Adrenal gland (tissue), 12 donors: ENCODE results near the gene HCRTR1. TPM values are rescaled to one million over a fixed set of nuclear protein-coding genes. Genes with fewer than 3 reads are reported as not detected.

Experiments used
- DNase-seq, 7 donors: peaks; one replicate each; pipeline ENCODE4 v3.0.0-alpha.2; 2019 to 2020
- H3K27ac ChIP-seq, 5 donors: fragments of 200-600 bp; sonication (generic) in 4 of 5; 1 replicate in 3 of 5; 2 replicates in 2 of 5; pipeline versions ENCODE4 v1.5.1 to v1.8.0; 2016 to 2020; ENCODE audit warnings: mild to moderate bottlenecking in 1 of 5
- H3K27me3 ChIP-seq: fragments of 200-600 bp; 2 replicates; pipeline ENCODE4 v1.8.0; 2021
- H3K36me3 ChIP-seq, 2 donors: fragments of 200-600 bp; replicated peaks in 1 of 2; 1 replicate in 1 of 2; 2 replicates in 1 of 2; pipeline versions ENCODE4 v1.5.1 to v1.8.0; 2018 to 2022
- H3K4me1 ChIP-seq, 2 donors: fragments of 200-600 bp; replicated peaks in 1 of 2; 1 replicate in 1 of 2; 2 replicates in 1 of 2; pipeline versions ENCODE4 v1.5.1 to v1.8.0; 2018 to 2021
- H3K4me3 ChIP-seq, 4 donors: fragments of 200-600 bp; sonication (generic) in 3 of 4; one replicate each; pipeline ENCODE4 v1.5.1; 2016 to 2018
- H3K9me3 ChIP-seq, 3 donors: fragments of 200-600 bp; sonication (generic) in 1 of 3; replicated peaks in 1 of 3; 1 replicate in 2 of 3; 2 replicates in 1 of 3; pipeline versions ENCODE4 v1.5.1 to v1.8.0; 2016 to 2021
- POLR2A ChIP-seq, 2 donors: fragments of 450-650 bp; IDR thresholded peaks; one replicate each; pipeline ENCODE4 v1.6.1; 2017; ENCODE audit warnings: antibody characterized with exemption in 2 of 2, mild to moderate bottlenecking in 2 of 2, moderate library complexity in 1 of 2
- WGBS, 4 donors: extraction: QIAGEN DNeasy Blood & Tissue Kit in 2 of 4; methylation state at CpG; one replicate each; pipeline versions ENCODE4 v1.1.5 to v1.1.7; 2013 to 2017; 5-methylcytosine and 5-hydroxymethylcytosine counted together
- intact Hi-C, 2 donors: fragments of 100-400 bp; cut with DNase I; formaldehyde crosslinking; loops; one replicate each; pipeline versions ENCODE4 v1.14.1 to v1.15.0; 2022 to 2023
- polyA plus RNA-seq, 3 donors: library from polyadenylated mRNA; stranded (reverse); fragments of 200-250 nt in 2 of 3; fragments of 350-450 nt in 1 of 3; fragmentation: Illumina TruSeq in 1 of 3; extraction: RNeasy Lipid Tissue Mini Kit (QIAGEN cat#74804) in 1 of 3; gene quantifications; one replicate each; pipeline ENCODE4 v1.2.3, GENCODE V29; 2013 to 2014
- total RNA-seq, 9 donors: library from RNA; depleted of rRNA in 4 of 9; stranded (reverse); fragments of >200 nt in 4 of 9; fragments of 120-200 nt in 1 of 9; fragmentation: NEBNext Ultra II Directional in 1 of 9; extraction: Animal tissue kit (Norgen Biotek cat#: 25700) in 1 of 9; gene quantifications; one replicate each; pipeline versions ENCODE4 v1.1.0 to v1.2.4, GENCODE V29; 2013 to 2023
- TF ChIP-seq, protein P1 (sequence below), 6 experiments: fragments of 450-650 bp in 4 of 6; fragments of 200-600 bp in 2 of 6; sonication (generic) in 1 of 6; IDR thresholded peaks; 1 replicate in 5 of 6; 2 replicates in 1 of 6; pipeline versions ENCODE4 v1.5.1 to v1.8.0; 2016 to 2021; ENCODE audit warnings: antibody characterized with exemption in 6 of 6, mild to moderate bottlenecking in 2 of 6, moderate library complexity in 1 of 6
- donor health status: healthy with polysubstance abuse.
- donor health status: Bipolar disorder and iron deficiency.
- donor health status: DM: yes; HTN: yes; CAD: no.
- donor health status: DM: no; HTN: no; CAD: no.
- donor health status: DM: no; HTN: no; CAD: no.
- donor health status: DM: yes; HTN: yes; CAD: no.

HCRTR1 gene
- total and polyA plus RNA-seq, 12 donors = 0.11 to 3.5 (median 0.98) TPM; not detected in 5

DNA sequence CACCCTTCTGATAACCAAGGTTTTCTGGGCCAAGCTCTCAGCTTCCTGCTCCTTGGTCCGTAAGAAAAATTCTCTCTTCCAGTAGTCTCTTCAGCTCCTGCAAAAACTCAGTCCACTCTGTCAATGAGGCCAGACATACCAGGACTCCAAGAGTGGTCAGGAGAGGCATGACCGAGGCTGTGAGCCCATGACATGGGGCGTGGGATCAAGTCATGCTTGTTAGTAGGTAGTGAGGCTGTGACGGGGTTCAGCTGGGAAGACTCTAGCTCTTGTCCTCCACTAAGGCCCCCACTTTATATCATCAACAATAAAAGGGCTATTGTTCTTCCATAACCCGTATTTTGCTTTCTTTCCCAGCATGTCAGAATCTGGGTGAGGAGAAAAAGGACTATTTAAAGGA is 10.1 kb upstream of the HCRTR1 start:
- WGBS, 4 donors = 79 to 89% (median 85%) methylated on average over 5 of the region's 5 CpGs
- intact Hi-C loops = no loop called here
- no peak for DNase-seq

DNA sequence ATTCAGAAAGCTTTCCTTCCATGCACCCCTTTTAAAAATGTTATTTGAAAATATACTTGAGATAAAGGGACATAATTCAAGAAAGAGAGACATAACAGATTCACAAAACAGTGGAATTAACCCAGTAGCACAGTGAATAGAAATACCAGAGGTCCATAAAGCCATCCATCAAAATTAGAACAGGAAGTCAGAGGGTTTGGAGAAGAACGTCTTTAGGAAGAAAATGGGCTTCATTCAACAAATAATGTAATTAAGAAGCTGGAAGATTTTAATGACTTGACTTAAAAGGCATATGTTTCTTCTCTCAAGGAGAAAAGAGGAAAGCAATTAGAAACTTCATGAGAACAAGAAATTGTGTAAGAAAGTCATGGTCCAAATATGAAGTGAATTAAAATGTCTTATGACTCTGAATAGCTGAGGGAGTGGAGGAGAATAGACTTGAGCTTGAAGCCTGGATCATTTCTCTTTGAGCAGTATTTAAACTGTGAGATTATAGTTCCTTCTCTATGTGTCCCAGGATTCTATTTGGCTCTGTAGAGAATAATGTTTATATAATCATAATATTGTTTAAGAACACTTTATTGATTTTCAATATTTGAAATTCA is 7.9 kb upstream of the HCRTR1 start:
- H3K27me3 ChIP-seq = no peaks in the 10 kb centered on the region

More for the DNA sequence above, 10.1 kb upstream of the HCRTR1 start:
- no peak overlapping the region for H3K27ac ChIP-seq
- TF ChIP-seq, protein P1, sequence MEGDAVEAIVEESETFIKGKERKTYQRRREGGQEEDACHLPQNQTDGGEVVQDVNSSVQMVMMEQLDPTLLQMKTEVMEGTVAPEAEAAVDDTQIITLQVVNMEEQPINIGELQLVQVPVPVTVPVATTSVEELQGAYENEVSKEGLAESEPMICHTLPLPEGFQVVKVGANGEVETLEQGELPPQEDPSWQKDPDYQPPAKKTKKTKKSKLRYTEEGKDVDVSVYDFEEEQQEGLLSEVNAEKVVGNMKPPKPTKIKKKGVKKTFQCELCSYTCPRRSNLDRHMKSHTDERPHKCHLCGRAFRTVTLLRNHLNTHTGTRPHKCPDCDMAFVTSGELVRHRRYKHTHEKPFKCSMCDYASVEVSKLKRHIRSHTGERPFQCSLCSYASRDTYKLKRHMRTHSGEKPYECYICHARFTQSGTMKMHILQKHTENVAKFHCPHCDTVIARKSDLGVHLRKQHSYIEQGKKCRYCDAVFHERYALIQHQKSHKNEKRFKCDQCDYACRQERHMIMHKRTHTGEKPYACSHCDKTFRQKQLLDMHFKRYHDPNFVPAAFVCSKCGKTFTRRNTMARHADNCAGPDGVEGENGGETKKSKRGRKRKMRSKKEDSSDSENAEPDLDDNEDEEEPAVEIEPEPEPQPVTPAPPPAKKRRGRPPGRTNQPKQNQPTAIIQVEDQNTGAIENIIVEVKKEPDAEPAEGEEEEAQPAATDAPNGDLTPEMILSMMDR (IDR thresholded peaks at IDR 0.05) = no peak
- TF ChIP-seq POLR2A (IDR thresholded peaks at IDR 0.05) = no peak
- H3K9me3 ChIP-seq = no peaks in the 10 kb centered on the region
- no peaks in the 10 kb centered on the region for H3K27me3 ChIP-seq
- H3K4me3 ChIP-seq = no peak overlapping the region
- no peaks in the 10 kb centered on the region for H3K36me3 ChIP-seq
- no peaks in the 10 kb centered on the region for H3K4me1 ChIP-seq

DNA sequence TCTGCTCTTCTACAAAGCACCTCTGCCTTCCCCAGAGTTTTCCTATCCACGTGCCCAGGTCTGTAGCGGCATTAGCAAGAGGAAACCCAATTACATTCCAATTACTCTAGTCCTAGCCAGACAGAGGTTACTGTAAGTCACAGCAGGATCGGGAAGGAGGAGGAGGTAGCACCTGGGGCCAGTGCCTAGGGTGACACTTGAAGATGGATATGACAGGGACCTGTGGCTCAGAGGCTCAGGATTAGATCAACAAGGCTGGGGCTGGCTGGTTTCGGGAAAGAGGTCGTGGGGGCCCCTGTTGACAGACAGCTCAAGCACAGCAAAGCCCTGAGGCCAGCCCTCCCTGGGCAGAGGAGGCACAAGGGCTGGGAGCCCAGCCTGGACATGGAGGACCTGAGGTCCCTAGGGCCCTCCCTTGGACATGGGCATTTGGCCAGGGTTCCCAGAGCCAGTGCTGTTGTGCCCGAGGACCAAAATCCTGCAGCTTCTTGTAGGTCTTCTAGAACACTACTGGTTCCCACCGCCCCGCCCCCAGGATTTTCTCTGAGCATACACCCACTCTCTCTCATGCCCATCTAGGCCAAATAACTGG is 3.0 kb upstream of the HCRTR1 start:
- DNase-seq = peak in 1 of 7 donors; percentile 11
- no peak for TF ChIP-seq POLR2A (IDR thresholded peaks at IDR 0.05)
- TF ChIP-seq, protein P1 (IDR thresholded peaks at IDR 0.05) = no peak
- peaks cover 8% of the 10 kb centered on the region for H3K27me3 ChIP-seq
- 85 to 92% (median 90%) methylated on average over 7 to 8 of the region's 8 CpGs for WGBS, 4 donors
- intact Hi-C loops = no loop called here
- no peak overlapping the region for H3K27ac ChIP-seq
- no peaks in the 10 kb centered on the region for H3K9me3 ChIP-seq
- H3K36me3 ChIP-seq = no peaks in the 10 kb centered on the region
- no peak overlapping the region for H3K4me3 ChIP-seq
- peaks cover 8 to 13% of the 10 kb centered on the region in 2 donors for H3K4me1 ChIP-seq

More for the DNA sequence above, 7.9 kb upstream of the HCRTR1 start:
- H3K9me3 ChIP-seq = no peaks in the 10 kb centered on the region
- intact Hi-C loops = no loop called here
- H3K36me3 ChIP-seq = no peaks in the 10 kb centered on the region
- no peak overlapping the region for H3K27ac ChIP-seq
- TF ChIP-seq, protein P1 (IDR thresholded peaks at IDR 0.05) = no peak
- no peak for TF ChIP-seq POLR2A (IDR thresholded peaks at IDR 0.05)
- no peak overlapping the region for H3K4me3 ChIP-seq
- no peak for DNase-seq
- 11 to 33% (median 20%) methylated on average over 1 of the region's 1 CpG for WGBS, 4 donors
- no peaks in the 10 kb centered on the region for H3K4me1 ChIP-seq

DNA sequence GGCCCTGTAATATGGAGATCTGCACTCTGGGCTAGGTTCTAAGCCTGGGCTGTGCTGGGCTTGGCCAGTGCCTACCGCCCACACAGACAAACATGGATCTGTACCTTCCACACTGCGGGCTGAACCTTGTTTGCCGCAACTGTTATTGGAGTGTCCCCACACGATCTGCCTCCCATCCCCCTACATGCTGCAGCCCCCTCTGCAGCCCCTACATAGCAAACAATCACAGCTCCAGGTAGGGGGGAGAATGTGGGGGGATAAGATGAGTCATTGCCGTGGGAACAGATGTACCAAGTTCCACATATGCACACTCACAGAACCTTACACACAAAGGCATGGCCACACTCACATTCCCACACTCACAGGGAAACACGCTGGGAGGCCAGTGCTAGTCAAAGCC is 2.1 kb upstream of the HCRTR1 start:
- peaks cover 8 to 13% of the 10 kb centered on the region in 2 donors for H3K4me1 ChIP-seq
- no peak overlapping the region for H3K27ac ChIP-seq
- H3K4me3 ChIP-seq = no peak overlapping the region
- TF ChIP-seq, protein P1 (IDR thresholded peaks at IDR 0.05) = no peak
- TF ChIP-seq POLR2A (IDR thresholded peaks at IDR 0.05) = no peak
- H3K36me3 ChIP-seq = no peaks in the 10 kb centered on the region
- H3K27me3 ChIP-seq = peaks cover 8% of the 10 kb centered on the region
- intact Hi-C loops = no loop called here
- H3K9me3 ChIP-seq = no peaks in the 10 kb centered on the region
- DNase-seq = peak in 1 of 7 donors; percentile 5
- WGBS, 4 donors = 88 to 100% (median 93%) methylated on average over 2 to 6 of the region's 6 CpGs
